GM21786 (cell line): ENCODE measurements around the gene STK39.
A peak's percentile ranks its signal among the peaks of the same experiment; 100 is the strongest.

Experiments used
- ATAC-seq: cut with Tn5 transposase; IDR thresholded peaks from one replicate; pipeline ENCODE4 v1.9.1; 2021; ENCODE audit not compliant: unreplicated experiment

Gene STK39

DNA sequence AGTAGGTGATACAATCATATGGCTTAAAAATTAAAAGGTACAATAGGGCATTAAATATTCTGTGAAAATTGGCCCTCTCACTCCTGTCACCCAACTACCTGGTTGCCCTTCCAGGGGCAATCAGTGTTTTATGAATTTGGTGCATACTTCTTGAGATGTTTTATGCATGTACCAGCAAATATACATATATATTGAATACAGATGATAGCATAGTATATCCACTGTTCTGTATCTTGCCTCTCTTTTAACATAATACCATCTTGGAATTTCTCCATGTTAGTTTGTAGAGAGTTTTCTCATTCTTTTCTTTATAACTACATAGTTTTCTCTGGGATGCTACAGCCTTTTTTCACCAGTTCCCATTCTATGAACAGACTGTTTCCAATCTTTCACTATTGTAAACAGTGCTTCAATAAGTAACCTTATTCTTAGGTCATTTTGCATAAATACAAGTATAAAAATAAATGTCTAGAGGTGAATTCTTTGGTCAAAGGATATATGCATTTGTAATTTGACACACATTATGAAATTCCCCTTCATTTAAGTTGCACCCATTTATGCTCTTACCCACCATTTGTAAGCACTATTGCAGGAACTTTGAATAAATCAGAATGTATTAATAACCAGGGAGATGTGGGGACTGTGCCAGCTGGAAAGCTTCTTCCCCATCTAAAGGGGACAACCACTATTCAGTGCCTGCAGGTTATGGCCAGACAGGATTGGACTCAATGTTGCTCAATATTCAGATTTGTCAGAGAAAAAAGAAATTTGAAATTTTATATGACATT, 225.4 kb downstream of the STK39 start:
- no peak for ATAC-seq

DNA sequence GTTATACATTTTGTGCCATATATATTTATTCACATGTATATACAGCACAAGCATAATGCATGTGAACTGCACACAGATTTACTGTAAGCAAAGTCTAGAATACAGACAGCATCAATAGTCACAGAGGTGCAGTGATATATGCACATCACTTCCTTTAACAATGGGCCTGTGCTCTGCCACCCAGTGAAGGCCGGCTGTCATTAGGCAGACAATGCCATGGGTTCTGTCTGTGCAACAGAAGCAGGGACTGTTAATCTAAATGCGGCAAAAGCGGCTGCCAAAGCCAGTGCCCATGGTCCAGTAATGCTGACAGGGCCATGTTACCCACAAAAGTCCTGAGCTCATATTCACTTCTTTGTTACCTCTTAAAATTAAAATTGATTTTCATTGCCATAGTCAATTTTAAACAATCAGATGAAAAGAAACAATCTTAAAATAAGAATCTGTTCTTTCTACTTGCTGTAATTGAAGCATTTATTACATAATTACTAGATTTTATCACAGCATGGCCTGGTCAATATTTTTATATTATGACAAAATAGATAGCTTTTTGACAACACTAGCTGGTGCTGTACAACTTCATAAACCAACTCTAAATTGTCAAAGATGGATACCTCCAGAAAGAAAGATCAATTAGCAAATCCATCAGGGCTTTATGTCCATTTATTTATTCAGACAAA, 232.0 kb downstream of the STK39 start:
- no peak for ATAC-seq

DNA sequence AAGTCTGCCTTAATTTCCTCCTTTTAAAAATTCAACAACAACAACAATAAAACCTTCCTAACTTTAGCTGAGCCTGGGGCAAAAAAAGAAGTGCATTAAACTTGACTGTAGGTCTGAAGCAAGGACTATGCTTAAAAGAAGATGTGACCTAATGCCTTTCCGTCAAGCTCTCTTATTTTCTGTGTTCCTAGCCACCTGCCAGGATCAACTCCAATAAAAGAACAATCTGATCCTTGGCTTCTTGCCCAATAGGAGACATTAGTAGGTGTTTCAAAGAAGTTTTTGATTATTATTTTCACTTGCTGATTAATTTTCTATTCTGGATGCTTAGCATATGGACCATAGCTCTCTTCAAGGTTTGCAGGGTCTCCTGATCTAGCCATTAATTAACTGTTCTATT, 237.5 kb downstream of the STK39 start:
- ATAC-seq: no peak

DNA sequence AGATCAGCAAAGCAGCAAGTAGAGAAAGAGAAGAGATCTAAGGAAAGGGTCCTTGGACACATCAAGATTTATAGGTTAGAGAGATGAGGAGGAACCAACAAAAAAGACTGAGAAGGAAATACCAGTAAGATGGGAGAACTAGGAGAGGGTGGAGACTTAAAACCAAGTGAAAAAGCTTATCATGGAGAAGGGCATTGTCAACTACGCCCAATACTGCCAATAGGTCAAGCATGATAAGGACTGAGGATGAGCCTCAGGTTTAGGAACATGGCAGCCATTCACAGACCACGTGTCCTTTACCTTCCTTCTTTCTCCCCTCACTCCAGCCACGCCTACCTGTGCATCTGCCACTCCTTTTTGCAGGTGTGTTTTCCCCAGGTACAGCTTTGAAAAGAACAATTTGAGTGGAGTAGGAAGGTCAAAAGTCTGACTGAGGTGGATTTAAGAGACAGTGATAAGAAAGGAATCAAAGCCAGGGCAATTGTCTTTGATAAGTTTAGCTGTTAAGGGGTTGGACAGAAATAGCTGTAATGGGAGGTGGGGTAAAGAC, 238.7 kb downstream of the STK39 start:
- ATAC-seq: no peak

DNA sequence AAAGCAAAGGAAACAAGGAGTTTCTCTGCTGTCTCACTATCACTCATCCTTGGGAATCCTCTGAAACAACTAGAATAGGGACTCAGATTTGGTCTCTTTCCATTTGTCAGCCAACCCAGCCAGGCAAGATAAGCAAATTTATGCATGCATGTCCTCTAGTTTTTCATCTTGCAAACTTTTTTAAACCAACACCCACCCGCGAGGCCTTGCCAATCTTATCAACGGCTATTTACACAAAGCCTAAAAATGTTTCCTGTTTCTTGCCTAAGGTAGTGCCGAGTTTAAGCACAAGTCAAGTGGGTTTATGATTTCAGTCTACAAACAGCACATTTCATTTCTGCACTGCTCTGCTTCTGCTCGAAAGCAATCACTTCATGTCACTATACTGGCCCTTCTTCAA, 240.9 kb downstream of the STK39 start:
- no peak for ATAC-seq

DNA sequence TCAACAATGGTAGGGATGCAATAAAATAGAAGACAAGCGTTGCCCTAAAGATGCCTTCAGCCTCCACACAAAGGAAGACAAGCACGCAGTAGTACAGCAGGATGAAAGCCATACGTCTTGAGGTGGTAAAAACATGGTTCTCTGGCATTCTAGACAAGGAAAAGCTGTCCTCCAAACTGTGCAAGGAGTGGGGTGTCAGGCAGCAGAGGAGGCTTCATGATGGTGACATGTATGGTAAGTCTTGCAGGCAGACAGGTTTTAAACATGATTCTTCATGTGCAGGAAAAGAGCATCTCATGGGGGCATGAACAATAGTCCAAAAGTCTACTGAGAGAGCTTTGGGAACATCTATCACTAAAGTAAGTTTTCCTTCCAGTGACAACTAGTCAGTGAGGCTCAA, 241.8 kb downstream of the STK39 start:
- no peak for ATAC-seq

DNA sequence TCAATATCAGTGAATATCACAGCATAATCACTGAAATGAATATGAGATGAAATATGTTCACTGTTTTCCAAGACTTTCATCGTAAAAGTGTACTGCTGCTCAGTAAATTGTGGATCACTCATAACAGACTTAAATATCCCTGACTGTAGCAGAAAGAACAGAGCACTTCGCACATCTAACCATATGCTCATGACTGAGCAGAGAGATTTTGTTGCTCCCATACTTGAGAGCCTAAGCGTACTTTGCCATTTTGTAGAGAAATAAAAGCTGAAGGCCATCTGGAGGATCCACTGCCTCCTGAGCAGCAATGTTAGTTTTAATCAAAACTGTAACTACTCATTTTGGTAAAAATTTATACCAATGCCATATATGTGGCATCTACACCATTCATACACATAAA, 243.5 kb downstream of the STK39 start:
- ATAC-seq: no peak

DNA sequence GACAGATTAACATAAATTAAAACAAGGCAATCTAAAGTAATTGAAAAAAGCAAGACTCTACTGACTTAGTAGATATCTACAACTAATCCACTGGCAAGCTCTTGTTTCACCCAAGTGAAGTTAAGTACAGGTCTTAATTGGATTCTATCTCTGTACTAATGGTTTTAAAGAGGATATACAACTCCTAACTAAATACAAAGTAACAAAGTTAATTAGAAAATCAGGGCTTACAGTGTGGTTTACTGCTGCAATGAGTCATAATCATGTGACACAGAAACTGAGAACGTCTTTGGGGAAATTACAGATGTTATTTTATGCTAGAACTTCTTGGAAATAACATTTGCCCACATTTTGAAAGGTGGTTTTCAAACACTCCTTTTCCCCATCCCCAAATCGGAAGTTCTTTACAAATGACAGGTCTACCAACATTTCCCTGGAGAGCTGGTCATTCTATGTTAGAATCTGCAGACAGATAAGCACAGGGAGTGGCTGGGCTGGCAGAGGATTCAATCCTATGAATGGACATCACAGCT, 245.3 kb downstream of the STK39 start:
- ATAC-seq: peak; percentile 72

DNA sequence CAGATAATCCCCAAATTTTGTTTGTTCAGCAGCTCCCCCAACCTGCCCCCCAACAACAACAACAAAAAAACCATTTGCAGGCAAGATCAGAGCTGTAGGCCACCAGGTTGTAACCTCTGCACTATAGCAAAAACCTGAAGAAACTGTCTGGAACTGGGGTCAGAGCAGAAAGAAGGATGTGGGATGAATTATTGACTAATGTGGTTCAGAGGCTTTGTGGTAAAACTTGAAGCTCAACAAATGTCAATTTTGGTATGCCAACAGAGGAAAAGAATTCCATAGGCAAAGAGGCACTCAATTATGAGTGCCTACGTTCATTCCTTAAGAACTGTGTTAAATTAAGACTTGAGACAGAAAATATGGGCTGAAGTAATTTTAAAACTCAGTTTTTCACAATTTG, 255.1 kb downstream of the STK39 start:
- ATAC-seq: no peak

DNA sequence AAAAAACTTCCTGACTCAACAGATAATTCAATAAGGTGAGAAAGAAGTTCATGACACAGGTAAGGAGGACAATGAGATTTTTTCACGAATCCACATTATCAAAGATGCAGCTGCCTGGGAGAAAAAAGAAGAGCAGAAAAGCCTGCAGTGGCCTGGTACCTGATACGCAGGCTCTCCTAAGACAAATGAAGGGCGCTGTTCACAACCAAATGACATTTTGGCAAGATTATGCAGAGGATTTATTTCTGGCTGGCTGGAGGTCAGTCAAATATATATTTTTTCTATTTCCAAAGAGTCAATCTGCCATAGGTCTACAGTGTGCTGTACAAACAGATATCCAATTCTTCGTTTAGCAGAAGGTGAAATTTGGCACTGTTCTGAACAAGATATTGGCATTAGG, 257.3 kb downstream of the STK39 start:
- no peak for ATAC-seq

DNA sequence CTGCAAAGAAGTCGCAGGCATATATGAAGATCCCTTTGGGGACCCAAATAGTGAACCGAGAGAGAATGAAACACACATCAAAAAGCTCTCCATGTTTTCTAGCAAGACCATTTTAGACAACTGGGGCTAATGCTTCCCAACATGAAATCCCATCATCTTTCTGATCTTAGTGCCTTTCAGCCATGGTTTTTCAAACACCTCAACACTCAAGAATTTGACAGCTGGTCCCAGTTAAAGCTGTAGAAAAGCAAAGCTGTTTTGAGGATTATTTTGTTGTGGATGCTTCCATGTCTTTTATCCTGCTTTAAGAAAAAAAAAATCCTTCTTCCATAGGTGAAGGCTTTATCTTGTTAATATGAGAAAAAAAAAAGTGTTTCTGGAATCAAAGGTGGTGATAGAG, 259.1 kb downstream of the STK39 start:
- no peak for ATAC-seq

DNA sequence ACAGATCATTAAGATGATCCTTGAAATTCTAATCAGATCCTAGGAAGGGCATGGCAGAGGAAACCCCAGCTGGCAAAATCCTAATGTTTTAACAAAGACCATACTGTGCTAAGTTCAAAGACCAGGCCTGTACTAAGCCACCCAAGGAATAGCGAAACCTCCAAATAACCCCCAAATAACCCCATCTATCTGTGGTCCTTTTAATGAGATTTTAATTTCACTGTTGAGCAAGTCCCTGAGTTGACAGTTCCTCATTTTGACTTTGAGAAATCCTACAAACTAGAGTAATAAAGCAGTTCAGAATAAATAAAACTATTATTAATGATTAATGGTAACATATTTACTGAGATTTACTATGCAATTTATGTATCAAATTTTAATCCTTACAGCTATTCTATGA, 259.8 kb downstream of the STK39 start:
- no peak for ATAC-seq

DNA sequence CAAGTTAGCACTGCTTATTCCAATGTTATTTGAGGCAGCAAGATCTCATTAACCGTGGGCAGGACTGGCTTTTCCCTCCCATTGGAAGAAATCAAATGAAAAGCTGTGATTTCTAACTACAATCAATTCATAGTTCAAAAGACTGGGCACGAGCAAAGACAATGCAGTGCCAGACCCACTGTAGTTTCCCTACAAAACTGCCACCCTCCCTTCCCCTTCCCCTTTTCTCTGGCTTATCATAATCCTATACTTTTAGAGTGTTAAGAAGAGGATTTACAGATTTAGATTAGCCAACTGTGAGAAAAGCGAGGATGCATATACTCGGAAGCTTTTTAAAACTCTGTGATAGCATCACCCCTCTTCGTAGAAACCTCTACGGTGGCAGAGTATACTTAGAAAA, 260.4 kb downstream of the STK39 start:
- no peak for ATAC-seq

DNA sequence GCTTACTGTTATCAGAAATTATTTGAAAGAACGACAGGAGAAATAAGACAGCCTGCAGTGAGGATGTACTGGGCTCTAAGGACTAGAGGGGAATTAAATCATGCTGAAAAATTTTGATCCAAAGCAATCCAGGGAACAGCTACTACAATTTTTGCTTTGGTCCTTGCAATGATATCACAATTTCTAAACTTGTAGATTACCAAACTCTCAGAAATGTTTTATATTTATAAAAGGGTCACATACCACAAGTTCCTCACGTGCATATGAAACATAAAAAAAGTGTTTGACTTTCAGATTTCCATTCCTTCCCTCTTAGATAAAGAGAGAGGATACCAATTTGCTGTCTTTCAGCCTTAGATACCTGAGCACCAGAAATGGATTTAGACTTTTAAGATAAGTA, 261.2 kb downstream of the STK39 start:
- no peak for ATAC-seq

DNA sequence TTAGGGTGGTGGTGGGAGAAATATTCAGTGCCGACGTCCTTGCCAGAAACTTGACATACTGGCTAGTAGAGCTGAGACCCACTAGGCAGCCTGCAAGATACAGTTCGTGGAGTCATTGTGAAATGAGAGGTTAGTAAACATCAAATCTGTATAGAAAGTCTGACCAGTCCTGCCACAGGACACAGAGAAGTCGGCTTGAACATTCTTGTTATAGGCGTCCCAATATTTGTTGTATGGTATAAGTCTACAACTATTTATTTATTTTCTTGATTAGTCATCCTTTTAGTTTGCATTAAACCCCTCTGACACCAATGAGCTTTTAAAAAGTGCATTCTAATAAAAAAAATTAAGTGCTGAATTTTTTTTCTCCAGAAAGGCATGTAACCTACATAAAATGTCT, 265.4 kb downstream of the STK39 start:
- no peak for ATAC-seq

DNA sequence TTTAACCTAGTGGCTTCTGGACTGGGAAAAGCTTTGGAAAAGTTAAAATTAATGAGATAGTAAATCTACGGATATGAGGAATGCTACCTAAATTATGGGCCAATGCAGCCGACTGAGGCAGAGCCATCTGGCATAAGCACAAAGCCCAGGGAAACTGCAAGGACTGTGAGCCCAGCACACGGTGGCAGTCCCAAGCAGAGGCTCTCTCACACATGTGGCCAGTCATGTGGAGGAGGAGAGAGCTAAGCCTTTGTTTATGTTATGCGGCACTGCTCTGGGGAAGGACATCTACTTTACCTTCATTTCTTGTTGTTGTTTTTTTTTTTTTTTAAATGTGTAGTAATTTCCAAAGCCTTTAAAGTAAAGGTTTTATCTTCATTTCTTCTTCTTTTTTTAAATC, 267.0 kb downstream of the STK39 start:
- ATAC-seq: no peak

DNA sequence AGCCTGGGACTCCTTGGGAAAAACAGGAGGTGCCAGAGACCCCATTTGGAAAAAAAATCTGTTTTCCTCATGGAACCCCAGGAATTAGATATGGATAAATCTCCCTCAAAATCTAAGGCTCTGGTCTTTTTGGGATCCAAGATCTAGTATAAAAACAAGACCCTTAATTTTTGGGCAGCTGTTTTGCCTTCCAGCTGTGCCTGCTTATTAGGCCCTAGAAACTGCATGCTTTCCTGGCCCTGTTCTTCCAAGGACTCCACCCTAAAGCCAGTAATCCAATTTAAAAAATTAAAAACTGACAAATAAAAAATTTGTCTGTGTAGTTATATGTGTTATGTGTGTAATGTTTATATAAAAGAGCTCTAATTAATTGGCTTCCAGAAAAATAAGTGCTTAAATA, 274.6 kb downstream of the STK39 start:
- ATAC-seq: no peak

DNA sequence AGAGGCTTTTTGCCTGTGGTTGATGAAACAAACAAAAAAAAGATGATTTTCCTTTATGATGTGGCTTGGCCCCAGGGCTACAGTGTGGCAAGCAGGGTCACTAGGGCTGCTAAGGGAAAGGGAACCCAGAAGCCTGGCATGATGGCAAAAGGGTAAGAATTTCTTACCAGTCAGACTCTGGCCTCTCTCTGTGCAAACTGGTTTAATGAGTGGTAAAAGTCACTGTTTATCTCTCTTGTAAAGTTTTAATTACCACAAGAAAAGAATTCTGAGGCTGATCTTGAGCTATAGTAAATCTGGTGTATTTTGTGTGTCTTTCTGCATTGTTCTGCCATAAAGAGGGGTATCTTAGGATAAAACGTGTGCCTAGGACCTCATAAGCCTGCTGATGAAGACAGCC, 275.4 kb downstream of the STK39 start:
- ATAC-seq: no peak

DNA sequence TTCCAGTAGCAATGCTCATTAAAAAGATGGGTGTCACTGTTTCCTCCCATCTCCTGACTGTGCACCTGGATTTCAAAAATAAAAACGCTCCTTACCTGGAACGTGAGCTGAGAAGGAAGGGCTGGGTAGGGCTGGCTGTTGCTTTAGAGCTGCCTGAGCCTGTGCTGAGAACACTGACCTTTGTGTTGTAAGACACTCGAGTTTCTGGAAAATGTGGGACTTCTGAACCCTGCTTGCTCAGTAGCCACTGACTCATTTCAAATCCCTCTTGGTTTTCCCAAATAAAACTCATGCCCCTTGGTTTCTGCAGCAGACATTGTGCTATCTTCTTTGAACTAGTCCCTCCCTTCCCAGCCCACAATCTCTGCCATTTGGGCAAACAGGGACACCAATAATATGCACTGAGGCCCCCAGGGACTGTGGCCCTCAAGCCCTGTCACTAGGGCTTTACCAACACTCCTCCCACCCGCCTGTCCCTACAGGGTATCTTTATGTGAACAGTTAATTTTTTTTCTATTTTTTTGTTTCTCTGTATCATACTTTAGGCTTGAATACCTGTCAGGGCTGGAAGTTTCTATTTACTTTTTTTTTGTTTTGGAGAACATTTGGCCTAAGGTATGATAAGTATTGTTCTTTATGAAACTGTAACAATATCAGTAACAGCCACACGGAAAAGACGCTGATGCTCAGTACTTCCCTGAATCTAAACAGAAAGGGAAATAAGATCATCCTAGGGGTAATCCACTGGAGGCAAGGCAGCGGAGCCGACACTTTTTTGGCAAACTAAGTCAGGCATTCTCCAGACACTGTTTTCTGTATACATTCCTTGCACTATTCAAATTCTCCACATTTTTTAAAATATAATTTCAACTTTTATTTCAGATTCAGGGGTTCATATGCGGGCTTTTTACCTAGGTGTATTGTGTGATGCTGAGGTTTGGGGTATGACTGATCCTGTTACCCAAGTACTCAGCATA, 280.2 kb downstream of the STK39 start:
- ATAC-seq: no peak

DNA sequence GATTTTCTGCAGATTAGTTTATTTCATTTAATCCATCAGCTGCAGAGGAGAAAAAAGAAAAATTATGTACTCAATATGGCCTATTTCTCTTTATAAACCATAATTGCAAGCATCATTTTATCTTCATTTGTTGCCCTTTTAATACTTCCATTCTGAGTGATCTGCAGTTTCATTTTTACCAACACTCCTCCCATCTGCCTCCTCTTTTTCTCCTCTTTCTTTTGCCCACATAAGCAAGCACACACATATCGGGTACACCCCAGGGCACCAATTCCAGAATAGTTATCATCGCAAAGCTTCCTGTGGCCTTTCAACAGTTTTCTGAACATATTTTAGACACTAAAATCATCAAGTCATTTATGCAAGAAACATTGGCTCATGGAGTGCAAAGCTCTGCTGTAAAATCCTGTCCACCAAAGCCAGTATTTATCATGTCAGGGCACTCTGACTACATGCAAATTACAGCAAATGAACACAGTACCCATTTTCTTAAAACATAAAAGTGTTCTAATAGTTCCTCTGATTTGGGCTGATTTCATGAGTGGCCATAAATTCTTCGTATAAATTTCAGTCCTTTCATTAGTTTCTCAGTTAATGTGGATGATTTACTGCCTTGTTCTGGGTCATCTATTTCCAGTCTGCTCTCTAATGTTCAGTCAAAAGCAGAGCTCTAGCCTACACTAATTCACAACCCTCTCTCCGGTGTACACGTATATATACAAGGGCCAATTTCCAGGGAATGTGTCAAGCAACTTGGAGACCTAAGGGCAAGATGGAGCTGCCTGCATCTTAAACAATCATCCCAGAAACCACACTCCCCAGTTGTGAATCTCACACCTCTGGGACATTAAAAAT, 281.3 kb downstream of the STK39 start:
- ATAC-seq: no peak
